GM19193 (cell line): Measurements from ENCODE around the gene GPN1.

ENCODE experiments used
- POLR2A ChIP-seq: IDR thresholded peaks from 4 replicates; pipeline ENCODE4 v1.6.1; 2011; ENCODE audit not compliant: insufficient read depth, insufficient read length; ENCODE audit errors: extremely low read depth

GPN1 gene

DNA sequence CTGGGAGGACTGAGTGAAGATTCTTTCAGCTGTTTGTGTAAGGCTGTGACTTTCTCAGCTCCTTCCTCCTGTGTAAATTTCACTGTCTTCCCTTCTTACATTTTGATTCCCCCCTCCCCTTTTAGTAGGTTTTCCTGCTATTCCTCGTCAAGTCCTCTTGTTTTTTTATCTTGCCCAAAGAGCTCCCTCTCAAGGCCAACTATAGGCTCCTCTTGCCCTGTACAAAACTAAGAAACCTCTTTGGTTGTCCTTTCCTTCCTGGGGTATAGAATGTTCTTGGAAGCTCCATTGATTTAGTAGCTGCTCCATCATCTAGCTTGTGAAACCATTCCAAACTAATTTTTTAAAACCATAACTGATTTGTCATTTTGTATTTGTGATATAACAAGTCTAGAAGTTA lies 7.3 kb upstream of the GPN1 start:
- no peak for TF ChIP-seq POLR2A

DNA sequence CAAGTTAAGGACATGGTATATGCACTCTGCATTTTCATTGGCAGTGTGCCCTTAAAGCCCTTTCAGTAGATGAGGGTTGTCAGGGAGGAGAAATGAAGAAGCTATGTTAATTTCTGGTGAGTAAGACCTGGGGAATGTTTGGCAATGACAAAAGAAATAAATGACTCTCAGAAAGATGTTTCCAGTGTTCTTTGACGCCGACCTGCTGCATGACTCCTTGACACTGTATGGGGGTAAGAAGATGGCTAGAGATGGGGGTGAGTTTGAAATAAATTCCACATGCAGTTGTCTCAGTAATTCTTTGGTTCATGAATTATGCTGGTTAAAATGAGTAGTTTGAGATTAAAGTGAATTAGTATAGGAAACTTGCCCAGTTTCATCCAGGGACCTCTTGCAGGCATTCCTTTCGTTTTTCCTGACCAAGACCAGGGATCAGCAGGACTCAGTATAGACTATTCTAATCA lies 5.9 kb upstream of the GPN1 start:
- TF ChIP-seq POLR2A: no peak

DNA sequence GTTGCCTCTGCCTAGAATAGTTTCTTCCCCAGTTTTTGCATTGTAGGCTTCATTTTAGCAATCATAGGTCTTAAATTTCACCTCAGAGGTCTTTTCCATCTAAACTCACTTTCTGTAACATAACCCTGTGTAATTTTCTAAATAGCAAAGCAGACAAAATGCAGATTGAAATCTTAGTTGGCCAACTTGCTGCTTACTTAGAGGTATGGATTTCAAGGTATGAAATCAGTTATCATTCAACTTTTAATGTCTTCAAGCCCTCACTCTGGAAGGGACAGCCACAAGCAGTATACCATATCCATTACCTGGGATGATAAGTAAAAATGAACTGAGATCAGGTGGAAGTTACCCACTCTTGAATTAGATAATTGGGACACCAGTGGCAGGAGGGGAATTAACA lies 3.9 kb upstream of the GPN1 start:
- no peak for TF ChIP-seq POLR2A

DNA sequence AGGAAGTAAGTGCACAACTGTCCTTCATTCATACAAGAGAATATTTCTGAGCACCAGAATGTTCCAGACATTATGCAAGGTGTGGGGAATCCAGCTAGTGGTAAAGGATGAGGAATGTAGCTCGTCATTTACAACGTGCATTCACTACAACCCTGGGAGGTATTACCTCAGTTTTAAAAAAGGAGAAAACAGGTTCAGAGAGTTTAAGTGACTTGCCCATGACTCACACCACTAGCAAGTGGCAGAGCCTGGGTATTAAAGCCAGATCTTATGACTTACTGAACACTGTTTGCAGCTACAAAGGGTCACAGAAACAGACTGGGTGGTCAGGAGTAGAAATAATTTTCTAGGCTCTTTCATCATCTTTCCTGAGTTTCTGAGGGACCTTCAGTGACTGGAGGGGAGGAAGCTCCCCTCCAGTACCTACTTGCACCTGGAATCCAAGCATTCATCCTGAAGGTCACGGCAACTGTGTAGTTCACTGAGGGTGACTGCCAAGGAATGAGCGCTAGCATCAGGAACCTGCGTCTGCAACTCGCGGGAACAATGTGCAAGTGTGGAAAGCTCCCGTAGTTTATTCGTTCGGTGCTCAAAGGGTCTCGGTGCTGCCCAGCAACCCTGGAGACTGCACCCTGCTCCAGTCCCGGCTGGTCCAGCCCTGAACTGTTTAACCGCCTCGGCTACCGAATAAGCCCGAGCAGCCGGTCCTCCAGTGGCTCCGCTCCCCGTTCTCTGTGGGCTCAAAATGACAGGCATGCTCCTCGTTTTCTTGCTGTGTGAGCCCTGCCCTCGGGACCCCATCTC lies 685 bp upstream of the GPN1 start:
- TF ChIP-seq POLR2A: no peak

DNA sequence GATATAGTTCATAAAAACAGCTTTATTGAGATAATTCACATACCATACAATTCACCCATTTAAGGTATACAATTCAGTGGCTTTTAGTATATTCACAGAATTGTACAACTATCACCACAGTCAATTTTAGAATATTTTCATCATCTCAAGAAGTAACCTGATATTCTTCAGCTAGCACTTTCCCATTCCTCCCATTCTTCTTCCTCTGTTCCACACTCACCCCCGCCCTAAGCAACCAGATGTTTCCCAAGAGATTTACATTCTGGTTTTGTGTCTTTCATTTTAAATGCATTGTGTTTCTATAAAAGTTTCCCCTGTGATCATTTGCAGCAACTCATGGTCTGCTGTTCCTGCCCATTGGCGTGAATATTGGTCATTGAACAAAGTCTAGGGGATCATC lies 5.4 kb downstream of the GPN1 start:
- TF ChIP-seq POLR2A: no peak

DNA sequence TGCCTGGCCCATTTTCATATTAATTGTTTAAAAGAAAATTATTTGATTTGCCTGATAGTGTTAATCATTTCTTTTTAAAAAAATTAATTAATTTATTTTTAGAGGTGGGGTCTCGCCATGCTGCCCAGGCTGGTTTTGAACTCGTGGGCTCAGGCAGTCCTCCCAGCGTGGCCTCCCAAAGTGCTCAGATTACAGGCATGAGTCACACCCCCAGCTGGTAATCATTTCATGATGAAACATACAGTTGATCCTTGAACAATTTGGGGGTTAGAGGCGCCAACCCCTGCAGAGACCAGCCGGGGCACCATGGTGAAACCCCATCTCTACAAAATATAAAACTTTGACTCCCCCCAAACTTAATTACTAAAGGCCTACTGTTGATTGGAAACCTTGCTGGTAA lies 7.9 kb downstream of the GPN1 start:
- TF ChIP-seq POLR2A: no peak

DNA sequence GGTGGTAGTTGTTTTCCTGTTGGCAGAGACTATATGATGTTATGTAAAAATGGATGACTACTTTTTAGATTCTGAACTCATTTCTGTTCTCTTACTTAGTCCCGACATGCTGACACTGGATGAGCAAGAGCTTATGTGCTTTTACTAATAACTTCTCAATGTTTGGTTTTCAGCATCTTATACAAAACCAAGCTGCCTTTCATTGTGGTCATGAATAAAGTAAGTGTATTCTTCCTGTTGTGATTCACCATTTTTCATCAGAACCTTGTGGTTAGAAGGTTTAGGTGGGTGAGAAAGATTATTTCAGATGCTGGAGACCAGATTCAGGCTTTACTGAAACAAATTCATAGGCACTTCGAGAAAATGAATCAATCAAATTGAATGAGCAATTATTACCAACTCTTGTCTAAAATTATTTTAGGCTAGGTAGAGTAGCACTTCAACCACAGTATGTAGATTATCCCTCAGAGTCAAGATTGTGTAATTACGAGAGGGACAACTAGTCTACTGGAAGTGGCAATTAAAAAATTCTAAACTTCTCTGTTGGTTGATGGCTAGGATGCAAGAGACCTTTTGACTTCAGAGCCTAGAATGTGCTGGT lies 9.3 kb downstream of the GPN1 start:
- TF ChIP-seq POLR2A: no peak

DNA sequence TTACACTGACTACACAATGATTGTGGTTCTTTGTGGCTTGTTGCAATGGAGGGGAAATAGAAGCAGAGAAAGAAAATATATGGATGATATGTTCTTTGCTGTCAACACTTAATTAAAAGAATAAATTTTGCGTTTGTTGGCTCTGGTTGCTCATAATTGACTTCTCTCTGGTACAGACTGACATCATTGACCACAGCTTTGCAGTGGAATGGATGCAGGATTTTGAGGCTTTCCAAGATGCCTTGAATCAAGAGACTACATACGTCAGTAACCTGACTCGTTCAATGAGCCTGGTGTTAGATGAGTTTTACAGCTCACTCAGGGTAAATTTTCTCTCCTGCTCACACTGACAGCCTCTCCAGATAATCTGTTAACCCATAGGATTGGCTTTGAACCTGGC lies 9.9 kb downstream of the GPN1 start:
- TF ChIP-seq POLR2A: no peak

DNA sequence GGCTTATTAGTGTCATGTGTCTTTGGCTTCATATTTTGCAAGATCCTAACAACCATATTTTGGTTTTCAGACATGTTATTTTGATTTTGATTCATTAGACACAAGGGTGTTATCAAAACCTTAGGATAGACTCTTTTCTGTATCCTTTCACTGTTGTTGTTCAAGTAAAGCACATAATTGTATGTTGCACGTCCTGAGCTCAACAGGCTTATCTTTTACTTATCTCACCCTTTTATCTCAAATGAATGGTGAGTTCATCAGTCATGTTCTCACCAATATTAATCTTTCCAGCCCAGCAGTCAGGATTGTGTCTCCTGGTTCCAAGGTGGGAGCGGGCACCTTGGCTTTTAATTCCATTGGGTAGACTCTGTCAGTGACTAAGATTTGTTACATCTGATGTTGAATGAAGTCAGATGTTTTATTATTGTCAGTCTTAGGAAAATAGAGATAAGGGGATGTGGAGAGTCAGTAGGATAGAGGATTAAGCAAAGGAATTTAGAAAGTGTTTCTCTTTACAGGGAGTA lies 11.9 kb downstream of the GPN1 start:
- TF ChIP-seq POLR2A: no peak

DNA sequence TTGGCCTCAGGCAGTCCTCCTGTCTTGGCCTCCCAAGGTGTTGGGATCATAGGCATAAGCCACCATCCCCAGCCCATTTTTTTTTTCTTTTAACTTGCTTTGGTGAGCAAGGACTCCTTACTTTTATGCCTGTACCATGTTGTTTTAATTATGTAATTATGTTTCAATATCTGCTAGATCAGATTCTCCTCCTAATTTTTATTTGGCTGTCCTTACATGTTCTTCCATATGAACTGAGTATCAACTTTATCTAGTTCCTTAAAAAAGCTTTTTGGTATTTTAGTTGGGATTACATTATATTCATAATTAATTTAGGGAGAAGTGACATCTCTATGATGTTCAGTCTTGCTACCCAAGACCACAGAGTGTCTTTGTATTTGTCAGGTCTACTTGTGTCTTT lies 16.3 kb downstream of the GPN1 start:
- no peak for TF ChIP-seq POLR2A

DNA sequence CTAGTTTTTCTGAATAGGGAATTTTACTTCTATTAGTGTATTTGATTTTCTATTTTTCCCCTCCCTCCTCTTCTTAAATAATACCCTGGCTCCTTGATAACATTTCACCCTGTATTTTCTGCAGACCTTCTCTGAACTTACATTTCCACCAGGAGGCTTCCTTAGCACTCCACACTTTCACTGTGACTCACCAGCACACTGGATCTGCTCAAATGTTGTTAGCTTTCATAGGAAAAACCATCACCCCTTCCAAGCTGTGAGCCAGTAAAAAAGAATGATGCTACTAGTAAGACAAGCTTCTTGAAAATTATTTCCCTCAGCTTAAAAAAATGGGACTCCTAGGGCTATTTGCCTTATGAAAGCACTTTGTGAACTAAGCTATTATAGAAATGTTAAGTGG lies 18.4 kb downstream of the GPN1 start:
- TF ChIP-seq POLR2A: no peak

DNA sequence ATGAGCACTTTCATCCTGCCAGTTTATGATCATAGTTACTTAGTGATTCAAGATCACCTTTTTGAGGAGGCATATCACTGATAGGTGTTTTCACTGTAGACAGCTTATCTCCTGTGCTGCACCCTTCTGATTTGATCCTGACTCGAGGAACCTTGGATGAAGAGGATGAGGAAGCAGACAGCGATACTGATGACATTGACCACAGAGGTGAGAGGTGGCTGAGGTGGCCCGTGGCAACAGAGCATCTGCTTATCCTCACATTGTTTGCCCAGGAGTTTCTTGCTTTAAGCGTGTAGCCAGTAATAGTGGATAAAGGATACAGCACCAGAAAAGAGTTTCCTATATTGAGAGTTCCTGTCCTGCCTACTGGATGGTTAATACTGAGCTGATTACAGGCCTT lies 18.9 kb downstream of the GPN1 start:
- no peak for TF ChIP-seq POLR2A

DNA sequence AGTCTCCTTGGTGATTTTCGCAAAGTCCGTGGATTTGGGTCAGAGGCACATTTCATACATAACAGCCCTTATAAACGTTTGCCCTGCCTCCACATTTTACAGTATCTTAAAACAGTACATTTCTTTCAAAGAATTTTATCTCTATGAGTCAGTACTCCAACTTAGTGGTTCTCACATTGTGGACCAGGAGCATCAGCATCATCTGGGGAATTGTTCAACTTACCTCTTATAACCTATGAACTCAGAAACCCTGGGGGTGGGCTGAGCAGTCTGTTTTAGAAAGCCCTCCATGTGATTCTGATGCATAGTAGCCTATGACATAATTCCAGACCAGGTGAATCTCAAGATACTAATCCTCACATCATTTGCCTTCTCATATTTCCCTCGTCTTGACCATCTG lies 22.2 kb downstream of the GPN1 start:
- TF ChIP-seq POLR2A: no peak

DNA sequence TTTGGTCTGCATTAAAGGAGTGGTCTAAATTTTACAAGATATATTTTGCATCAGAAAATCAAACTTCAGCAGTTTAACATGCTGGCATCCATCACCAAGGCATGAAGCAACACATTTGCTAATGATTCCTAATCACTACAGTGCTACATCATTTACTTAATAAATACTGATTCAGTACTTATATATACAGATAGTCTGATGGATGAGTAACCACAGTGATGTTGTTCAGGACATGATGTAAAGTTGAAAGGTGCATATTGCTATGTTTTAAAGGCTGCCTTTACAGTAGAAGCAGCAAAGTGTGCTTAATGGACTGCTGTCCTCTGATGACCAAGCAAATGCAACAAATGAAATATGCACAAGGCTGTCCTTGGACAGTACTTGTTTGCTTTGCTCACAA lies 23.5 kb downstream of the GPN1 start:
- no peak for TF ChIP-seq POLR2A

DNA sequence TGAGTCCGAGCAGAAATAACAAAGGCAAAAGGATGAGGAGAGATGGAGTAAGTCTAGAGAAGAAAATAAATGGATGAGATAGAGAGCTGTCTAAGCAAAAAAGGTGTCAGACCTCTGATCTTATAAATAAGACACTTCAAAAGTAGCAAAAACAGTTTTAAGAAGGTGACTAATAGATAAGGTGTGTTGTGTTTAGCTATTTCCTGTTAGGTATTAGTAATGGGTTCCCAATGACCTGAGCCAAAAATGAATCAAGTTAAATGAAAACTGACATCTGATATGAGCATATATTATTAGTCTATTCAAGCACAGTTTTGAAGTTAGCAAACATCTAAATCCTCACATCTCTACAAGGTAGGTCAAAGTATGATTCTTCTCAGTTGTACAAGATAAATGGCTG lies 23.9 kb downstream of the GPN1 start:
- TF ChIP-seq POLR2A: no peak

DNA sequence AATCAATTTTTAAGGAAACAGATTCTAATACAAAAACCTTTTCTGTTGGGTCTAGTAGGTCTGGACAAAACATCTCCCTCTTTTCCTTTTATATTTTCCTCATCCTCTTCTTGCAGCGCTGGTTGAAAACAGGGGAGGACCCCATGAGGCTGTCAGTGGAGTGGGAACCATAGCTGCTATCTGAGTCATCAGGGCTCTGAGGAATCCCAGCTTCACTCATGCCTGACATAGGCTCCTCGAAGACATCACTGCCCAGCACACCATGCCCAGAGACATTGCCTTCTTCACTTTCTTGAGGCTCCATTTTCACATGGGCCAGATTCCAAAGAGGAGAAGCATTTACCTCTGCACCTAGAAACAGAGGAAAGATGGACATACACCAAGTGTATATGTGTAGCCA lies 24.5 kb downstream of the GPN1 start:
- TF ChIP-seq POLR2A: no peak

DNA sequence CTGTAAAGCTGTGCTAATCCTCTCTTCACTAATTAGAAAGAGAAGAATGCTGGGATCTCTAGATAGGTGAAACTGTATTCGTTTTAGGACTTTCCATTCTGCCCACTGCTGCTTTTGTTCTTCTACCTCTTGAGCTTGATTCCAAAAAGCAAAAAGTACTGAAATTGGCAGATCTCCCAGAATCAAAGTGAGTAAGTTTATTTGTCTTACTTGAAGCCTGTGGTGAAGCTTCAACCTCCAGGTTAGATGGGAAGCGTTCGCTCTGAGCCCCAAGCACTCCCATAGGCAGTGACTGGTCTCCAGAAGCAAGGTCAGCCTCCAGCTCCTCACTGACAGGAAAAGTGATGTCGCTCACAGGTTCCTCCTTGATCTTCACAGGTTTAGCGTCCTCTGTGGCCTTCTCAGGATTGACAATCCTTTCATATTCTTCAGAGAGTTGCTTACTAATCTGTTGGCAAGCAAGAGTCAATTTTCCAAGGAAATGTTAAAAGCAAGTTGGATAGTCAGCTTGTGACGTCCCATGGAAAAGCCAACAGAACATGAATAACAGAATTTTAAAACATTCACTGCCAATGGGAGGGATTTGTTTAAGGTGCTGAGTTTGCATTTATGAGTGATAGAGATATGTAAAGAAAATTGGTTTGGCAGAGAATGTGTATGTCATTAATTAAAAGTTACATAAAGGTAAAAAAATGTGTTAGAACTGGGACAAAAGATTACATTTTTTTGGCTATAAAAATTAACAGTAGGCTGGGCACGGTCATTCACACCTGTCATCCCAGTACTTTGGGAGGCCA lies 26.5 kb downstream of the GPN1 start:
- no peak for TF ChIP-seq POLR2A

DNA sequence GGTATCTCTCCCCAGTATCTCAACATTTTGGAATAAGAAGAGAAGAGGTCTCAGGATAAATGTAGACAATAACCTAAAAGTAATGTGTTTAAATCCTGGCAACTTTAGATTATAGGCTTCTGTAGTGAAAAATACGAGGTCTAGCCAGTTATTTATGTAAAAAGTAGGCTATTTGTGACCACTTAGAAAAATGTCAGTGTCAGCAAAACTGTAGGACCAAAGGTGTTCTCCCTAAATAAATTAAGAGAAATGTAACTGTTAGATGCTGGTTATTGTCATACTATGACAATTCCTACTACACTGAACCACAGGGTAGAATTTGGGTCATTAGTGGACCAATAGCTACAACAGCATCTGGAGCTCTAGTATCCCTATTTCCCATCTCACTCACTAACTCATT lies 32.5 kb downstream of the GPN1 start:
- TF ChIP-seq POLR2A: no peak
